Measurements from ENCODE around the gene DDX41.
"Not testable (repeated sequence)": the region's sequence is repeated elsewhere in the genome, so short reads cannot be mapped to it uniquely, and the experiment has no call there.

The DDX41 gene
- long read RNA-seq, donor 1, transcript DDX41-208 (17 exons, 2,607 nt) = major isoform, 12 of 29 reads
- long read RNA-seq, donor 1, partial matches to known transcripts = 16 of 29 reads
- long read RNA-seq, donor 1, other reads (novel, unspliced or antisense) = 0 of 29 reads
- long read RNA-seq, donor 2, partial matches to known transcripts = 13 of 17 reads
- long read RNA-seq, donor 2, other reads (novel, unspliced or antisense) = 0 of 17 reads
- long read RNA-seq, donor 3, partial matches to known transcripts = 6 of 7 reads
- long read RNA-seq, donor 3, other reads (novel, unspliced or antisense) = 0 of 7 reads
- long read RNA-seq, donor 4, partial matches to known transcripts = 14 of 22 reads
- long read RNA-seq, donor 4, other reads (novel, unspliced or antisense) = 0 of 22 reads
- long read RNA-seq, donor 5, partial matches to known transcripts = 25 of 35 reads
- long read RNA-seq, donor 5, other reads (novel, unspliced or antisense) = 0 of 35 reads
- long read RNA-seq, donor 6, partial matches to known transcripts = 7 of 16 reads
- long read RNA-seq, donor 6, other reads (novel, unspliced or antisense) = 0 of 16 reads
- long read RNA-seq, donor 7, partial matches to known transcripts = 18 of 22 reads
- long read RNA-seq, donor 7, other reads (novel, unspliced or antisense) = 0 of 22 reads
- long read RNA-seq, donor 8, partial matches to known transcripts = 15 of 21 reads
- long read RNA-seq, donor 8, other reads (novel, unspliced or antisense) = 0 of 21 reads

DNA sequence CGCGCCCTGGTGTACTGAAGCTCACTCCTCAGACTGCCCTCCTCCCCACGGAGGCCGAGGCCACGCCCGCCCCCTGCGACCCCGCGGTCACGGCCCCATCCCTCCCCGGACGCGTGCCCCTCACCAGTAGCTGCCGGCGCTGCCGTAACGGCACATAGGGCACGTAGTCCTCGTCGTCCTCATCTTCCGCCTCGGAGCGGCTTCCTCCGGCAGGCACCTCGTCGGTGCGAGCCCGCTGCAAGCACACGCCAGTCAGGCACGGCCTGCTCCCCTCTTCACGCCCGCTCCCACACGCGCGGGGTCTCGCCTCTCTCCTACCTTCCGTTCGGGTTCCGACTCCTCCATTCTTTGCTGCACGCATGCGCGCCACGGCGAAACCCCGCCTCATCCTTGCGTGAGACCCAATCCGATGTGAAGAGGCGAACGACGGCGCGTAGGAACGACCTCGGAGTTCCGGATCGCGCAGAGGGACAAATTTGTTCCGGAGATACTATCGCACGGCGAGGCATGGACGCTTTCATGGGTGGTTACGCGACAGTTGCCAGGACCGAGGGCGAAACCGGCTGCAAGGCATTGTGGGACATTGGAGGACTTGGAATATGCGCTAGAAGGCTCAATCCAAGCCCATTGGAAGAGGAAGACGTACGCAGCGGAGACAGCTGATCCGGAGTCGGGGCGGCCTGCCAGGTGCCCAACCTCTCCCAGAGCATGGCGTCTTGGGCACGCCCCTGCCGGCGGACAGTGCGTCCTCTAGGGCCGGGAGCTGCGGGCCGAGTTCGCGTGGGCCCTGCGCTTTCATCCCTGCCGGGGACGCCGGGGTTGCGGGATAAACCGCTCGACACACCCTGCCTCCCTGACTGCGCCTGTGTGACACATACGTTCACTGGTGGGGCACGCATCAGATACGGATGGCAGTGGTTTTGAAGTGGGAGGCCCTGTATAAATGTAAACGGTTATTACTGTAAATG lies at the start of gene DDX41:
Gene DDX41, minus strand, starts transcription at position 361 of the 968 bp plus-strand sequence. Its CDS starts 16 bp downstream, at position 345.
- peak; percentile 90 for DNase-seq

DNA sequence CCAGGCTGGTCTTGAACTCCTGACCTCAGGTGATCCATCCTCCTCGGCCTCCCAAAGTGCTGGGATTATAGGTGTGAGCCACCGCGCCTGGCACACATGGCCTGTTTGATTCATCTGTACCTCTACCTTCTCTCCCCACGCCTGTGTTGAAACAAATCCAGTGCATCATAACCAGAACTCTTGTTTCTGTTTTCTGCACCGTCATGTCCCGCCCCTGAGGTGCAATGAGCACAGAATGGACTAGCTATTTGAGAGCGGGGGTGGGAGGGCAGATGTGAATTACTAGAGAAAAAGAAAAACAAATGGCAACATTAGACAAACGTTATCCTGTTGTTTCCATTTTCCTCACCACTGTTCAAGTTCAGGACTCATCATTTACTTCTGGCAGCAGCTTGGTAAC lies 48.3 kb upstream of the DDX41 start:
- DNase-seq = no peak

DNA sequence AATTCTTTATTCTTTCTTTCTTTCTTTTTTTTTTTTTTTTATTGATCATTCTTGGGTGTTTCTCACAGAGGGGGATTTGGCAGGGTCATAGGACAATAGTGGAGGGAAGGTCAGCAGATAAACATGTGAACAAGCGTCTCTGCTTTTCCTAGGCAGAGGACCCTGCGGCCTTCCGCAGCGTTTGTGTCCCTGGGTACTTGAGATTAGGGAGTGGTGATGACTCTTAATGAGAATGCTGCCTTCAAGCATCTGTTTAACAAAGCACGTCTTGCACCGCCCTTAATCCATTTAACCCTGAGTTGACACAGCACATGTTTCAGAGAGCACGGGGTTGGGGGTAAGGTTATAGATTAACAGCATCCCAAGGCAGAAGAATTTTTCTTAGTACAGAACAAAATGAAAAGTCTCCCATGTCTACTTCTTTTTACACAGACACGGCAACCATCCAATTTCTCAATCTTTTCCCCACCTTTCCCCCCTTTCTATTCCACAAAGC lies 42.7 kb upstream of the DDX41 start:
- not testable (repeated sequence) for DNase-seq

DNA sequence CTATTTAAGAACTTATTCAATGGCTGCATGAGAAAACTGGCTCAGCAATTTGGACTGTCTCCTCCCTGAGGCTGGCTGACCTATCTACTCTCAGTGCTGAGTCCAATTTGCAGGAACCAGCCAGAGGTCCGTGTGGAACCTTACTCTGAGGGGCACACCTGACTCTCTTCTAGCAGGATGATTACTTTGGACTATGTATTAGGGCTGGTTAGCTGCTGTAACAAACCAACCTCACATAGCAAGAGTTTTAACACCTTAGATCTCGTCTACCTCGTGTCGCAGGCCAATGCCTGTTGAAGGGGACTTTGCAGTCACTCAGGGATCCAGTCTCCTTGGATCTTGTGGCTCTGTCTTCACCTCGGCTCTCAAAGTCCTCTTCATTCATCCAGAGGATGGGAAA lies 41.0 kb upstream of the DDX41 start:
- no peak for DNase-seq

DNA sequence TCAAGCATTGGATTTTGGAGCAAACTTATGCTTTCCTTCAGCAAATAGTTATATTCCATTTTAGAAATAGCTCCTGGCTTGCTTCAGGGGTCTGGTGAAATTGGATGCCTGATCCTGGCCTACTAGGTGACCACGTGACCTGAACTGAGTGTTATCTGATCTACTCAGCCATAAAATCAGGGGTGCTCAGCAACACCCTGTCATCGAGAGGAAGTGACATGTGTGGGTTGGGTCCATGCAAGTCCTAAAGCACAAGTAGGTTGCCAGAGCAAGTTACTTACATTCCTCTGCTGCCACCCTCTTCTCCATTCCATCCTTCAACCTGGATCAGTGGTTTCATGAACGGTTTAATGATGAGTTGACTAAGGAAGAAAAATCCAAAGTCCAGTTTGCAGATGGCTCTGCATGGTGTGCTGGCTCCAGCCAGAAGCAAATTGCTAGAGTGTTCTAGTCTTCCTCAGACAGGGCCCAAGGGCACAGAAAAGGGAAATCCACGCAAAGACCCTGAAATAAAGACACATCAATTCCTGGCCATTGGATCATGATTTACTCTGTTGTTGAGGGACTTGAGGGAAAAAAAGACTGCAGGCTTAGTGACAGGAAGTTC lies 40.4 kb upstream of the DDX41 start:
- no peak for DNase-seq

DNA sequence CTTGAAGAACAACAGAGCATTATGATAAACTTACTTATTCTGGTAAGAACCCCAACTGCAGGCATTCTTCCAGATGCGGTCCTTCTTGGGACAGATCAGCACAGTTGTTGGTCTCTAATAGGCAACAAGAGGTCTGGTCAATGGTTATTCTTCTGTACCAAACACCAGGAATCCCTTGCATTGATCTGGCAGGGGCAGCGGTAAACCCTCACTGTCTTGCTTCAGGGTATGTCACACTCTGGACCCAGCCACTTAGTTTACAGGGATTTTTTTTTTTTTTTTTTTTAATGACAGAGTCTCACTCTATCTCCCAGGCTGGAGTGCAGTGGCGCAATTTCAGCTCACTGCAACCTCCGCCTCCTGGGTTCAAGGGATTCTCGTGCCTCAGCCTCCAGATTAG lies 38.9 kb upstream of the DDX41 start:
- DNase-seq = no peak

DNA sequence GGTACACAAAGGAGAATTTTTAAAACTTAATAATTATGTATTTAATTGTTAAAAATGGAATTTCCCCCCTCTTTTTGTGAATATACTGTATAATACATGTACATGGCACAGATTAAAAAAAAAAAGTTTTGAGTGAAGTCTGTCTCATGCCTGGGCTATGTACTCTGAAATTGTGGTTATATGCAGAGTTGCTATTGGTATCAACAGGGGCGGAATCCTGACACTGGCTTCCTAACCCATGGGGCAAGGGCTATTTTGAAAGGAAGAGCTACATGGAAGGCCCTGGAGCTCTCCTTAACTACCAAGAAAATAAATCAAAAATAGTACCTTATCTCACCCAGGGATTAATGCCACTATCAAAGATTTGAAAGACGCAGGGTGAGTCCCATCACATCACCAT lies 38.5 kb upstream of the DDX41 start:
- no peak for DNase-seq

DNA sequence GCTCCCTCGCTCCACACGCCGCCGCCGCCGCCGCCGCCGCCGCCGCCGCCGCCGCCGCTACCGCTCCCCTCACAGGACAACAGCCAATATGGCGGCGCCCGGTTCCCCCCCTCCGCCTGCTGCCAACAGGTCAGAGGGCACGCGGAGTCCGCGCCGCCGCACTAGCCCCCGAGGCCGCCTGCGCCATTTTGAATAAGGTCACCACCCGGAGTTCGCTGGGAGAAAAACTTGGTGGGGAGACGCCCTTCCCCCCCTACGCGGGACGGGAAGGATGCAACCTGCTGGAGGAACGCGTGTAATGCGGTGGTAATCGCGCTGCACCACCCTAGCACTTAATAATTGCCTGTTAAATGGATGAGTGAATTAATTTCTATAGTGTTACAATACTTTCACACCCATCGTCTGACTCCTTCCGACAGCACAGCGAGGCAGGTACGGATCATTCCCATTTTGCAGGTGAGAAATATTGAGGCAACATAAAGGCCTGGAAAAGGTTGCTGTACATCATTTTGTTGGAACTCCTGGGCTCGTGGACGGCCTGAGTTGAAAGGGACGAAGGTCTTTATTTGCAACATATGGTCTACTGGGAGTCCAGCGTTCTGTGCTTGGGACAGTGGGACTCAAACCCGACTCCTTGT lies 37.8 kb upstream of the DDX41 start, which contains the start of gene FAM193B:
Gene FAM193B, minus strand, starts transcription at position 90 of the 638 bp plus-strand sequence. CDS start 105 bp downstream, outside the sequence.
- DNase-seq = peak; percentile 85

DNA sequence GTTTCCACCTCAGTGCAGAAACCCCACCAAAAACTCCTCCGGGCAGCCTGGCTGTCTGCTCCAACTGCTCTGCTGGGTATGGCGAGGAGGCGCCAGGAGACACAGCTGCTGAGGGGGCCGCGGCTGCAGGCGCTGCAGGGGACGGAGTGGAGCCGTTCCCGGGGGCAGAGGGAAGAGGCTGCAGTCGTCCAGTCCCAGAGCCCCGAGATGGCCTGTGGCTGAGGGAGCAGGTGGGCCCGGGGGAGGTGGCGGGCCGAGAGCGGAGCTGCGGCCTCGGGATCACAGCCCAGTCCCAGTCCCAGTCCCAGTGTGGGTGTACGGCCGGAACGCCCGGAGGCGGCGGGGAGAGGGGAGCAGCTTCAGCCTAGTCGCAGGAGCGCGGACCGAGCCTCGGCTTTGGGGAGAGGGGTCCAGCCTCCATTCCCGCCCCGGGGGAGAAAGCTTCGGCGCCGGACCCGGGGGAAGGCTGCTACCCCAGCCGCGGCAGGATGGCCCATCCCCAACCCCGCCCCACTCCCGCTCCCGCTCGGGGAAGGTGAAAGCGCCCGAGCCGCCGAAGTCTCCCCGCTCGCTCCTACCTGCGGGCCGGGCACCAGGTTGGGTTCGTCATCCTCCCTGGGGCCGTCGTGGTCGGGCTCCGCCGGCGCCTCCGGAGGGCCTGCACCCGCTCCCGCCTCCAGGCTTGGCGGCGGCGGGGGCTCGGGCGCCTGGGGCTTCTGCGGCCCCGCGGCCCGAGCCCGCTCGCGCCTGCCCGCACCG lies 37.1 kb upstream of the DDX41 start:
- peak; percentile 78 for DNase-seq

DNA sequence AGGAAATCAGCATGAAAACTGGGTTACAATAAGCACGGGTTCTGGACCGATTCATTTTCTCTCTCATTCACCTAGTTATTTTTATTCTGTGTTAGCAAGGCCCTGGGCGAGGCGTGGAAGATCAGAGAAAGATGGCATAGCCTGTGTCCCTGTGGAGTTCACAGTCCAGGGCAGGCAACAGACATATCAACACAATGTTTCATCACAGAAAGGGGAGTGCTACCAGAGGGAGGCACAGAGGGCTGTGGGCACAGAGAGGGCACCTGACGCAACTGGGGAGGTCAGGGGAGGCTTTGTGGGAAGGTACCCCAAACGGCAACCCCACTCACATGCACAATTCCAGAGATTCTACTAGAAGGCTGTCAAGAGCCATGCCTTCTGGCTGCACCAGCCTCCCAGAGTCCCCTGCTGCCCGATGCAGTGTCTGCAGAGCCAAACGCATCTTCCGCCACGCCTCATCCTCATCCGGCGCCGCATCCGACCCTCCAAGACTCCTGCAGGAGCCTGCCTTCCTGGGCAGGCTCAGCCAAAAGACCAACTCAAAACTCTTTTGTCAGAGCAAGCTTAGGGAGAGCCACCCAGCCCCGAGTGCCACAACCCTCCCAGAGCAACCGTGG lies 36.2 kb upstream of the DDX41 start:
- DNase-seq = no peak

DNA sequence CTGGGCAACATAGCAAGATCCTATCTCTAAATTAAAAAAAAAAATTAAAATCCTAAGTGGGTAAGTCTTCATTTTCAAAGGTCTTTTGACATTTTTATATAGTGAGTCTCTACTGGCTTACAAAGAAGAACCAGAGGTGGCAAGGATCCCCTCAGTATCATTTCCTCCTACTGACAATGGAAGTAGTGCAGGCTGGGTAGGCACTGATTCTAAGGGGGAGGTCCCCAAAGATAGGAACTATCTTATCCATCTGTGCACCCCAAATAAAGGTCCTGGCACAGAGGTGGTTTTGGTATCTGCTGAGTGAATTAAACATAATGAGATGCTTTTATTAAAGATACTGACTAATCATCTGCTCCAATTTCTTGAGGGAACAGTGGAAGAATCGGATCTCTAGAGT lies 33.4 kb upstream of the DDX41 start:
- no peak for DNase-seq

DNA sequence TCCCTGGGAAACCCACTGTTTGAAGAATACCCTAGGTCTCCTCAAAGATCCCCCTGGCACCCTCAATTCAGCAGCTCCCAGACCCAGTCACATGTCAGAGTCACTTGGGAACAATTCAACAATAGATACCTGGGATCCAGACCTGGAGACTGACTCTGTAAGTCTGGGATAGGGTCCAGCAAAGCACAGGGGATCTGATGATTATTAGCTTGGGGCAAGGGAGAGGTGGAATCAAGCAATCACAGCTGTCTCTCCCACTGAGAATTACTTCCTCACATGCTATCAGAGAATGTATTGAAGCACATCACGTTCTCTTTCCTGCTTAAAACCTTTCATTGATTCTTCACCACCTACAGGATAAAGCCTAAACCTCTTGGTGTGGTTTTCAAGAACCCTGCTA lies 31.7 kb upstream of the DDX41 start:
- DNase-seq = no peak

DNA sequence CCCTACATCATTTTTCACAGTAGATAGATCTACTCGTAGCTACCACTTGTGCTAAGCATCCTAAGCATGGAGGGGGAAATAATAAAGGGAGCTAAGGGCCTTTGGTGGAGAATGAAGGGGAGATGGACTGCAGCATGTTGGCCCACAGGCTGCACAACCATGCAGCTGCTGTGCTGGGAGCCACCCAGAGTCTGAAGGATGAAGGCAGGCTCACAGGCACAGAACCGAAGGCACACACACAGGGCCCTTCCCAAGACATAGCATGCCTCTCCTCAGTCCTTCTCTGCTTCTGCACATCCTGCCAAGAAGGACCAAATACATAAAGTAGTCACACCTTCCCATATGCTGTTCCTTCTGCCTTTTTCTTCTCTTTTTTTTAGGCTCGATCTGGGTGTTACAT lies 31.0 kb upstream of the DDX41 start:
- no peak for DNase-seq

DNA sequence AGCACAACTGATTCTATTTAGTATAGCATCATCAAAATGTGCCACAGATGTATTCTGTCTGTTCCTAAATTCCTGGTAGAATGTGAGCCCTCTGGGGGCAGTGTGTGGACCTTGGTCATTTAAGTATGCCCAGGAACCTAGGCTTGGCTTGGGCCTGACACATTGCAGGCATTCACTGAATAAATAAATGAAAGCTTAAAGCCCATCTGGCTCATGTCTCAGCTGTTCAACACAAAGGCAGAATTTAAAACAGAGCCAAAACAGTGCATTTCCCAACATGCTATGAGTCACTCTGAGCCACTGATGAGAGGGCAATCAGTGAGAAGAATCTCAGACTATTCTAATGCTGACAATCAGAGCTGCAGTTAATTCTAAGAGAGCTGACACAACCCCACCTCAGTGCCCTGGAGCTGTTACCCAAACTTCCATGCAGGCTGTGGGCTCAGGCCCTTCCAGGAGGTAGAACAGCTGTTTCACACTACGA lies 29.5 kb upstream of the DDX41 start:
- no peak for DNase-seq

DNA sequence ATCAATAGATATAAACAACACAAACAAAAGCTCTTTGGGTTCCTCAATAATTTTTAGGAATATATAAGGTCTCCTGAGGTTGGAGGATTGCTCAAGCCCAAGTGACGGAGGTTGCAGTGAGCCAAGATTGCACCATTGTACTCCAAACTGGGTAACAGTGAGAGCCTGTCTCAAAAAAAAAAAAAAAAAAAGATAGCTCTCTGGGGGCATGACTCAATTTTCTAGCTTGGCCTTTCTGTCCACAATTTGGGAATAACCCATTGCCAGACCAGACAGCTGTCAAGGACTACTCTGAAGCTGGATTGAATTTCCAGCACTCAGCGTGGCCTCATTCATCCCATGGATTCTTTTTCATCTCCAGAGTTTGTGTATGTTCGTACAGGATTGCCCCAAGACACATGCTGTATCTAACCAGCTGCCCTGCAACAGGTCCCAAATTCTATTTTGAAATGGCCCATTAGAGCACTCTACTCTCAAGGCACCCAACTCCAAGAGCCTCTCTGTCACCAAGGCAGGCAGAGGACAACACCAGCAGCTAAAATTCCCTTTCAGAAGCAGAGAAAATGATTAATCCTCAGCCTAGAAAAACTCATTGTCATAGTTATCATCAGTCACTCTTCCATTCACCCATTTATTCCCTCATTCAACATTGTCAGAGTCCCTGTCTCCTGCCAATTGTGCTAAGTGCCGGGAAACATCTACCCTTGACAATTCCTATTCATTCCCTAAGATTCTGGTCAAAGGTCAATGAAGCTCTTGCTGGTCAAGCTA lies 28.9 kb upstream of the DDX41 start:
- no peak for DNase-seq

DNA sequence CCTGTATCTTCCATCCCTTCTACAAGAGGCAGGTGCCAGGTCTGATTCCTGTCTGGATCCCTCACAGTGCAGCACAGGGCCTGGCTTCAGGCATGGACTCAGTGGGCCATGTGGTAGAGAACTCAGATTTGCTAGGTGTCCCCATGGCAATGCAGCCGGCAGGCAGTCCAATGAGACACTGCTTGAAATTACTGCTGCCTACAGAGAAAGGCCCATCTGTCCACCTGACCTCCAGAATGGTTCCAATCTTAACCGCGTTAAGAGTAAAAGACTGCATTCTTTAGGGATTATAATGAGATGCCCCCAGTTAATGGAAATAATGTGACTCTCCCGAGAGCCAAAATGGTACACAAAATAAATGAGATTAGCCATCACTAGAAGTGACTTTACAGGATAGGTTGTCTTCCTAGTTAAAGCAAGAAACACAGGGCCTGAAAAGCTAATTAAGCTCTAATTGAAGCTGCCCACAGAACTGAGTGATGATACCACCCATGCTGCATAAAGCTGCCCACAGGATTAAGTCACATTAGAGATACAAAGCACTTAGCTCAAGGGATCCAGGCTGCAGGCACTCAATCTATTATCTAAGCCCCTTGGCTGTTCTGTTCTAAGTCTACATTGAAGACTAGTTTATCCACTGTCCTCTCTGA lies 26.2 kb upstream of the DDX41 start:
- DNase-seq = no peak

DNA sequence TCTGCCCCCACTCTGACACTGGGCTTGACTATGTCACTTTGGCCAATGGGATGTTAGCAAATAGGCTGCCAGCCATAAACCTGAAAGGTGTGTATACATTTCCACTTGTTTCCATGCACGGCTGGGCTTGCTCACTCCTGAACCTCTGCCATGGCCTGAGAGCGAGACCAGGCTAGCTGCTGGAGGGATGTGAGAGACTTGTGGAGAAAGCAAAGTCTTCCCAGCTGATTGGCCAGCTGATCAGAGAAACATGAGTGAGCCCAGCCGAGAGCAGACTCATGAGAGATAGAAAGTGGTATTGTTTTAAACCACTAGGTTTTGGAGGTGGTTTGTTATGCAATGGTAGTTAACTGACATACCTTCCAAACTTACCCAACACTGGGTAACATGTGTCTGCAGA lies 23.7 kb upstream of the DDX41 start:
- no peak for DNase-seq

DNA sequence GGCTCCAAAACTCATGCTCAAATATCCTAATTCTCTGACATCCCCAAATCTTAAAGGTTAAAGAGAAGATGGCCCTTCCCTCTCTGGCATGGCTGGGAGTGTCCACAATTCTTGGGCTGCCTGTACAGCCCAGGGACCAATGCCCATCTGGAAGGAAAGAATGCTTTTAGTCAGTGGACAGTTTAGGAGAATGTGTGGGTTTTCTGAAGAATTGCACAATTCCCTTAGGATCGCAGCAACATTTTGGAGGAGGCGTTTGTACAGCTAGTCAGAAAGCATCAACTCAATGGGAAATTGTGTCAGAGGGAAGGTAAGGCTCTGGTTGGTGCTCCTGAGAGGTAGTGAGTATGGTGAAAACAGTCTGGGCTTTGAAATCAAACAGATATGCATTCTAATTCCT lies 22.6 kb upstream of the DDX41 start:
- DNase-seq = no peak

DNA sequence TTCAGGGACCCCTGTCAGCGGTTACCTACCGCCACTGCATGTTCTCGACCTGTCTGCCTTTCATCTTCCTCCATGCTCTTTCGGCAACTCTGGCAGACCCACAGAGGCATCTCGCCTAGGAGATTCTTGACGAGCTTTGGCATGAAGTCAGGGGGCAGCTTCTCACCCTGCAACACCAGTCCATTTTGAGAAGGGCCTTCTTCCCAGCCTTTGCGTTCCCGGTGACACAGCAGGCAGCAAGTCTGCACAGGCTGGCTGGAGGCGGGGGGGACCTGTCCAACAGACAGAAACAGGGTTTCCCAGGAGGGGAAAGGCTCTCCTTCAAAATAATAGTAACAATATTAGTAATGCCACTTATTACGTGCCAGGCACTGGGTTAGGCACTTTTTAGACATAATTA lies 22.1 kb upstream of the DDX41 start:
- DNase-seq = no peak

Measured in right kidney (tissue), 9 donors.